Mesendoderm (in vitro differentiated cells): Measurements from ENCODE around the gene SLC22A15.
"Not testable (repeated sequence)": the region's sequence is repeated elsewhere in the genome, so short reads cannot be mapped to it uniquely, and the experiment has no call there.

ENCODE experiments used
- DNase-seq: peaks from one replicate; pipeline ENCODE4 v3.0.0; 2013
- H2AK5ac ChIP-seq: 2 replicates; pipeline ENCODE4 v1.6.1; 2013; ENCODE audit warnings: low read length, inconsistent platforms
- H2BK120ac ChIP-seq: 2 replicates; pipeline ENCODE4 v1.6.1; 2013; ENCODE audit warnings: low read depth, mild to moderate bottlenecking, low read length, moderate library complexity, mixed read lengths
- H2BK15ac ChIP-seq: replicated peaks from 2 replicates; pipeline ENCODE4 v1.6.1; 2013; ENCODE audit warnings: low read depth, mild to moderate bottlenecking, moderate library complexity
- H2BK5ac ChIP-seq: 2 replicates; pipeline ENCODE4 v1.6.1; 2013; ENCODE audit warnings: low read length, inconsistent platforms
- H3K18ac ChIP-seq: 2 replicates; pipeline ENCODE4 v1.6.1; 2013; ENCODE audit warnings: mild to moderate bottlenecking, low read length, mixed read lengths
- H3K23ac ChIP-seq: one replicate; pipeline ENCODE4 v1.6.1; 2013; ENCODE audit warnings: low read length
- H3K27ac ChIP-seq: 2 replicates; pipeline ENCODE4 v1.5.1; 2013; ENCODE audit warnings: low read depth, mild to moderate bottlenecking, inconsistent platforms, low read length, moderate library complexity
- H3K27me3 ChIP-seq: 2 replicates; pipeline ENCODE4 v1.6.1; 2013; ENCODE audit warnings: low read length, control low read depth, mild to moderate bottlenecking, inconsistent platforms; ENCODE audit not compliant: insufficient read depth, poor library complexity
- H3K36me3 ChIP-seq: 2 replicates; pipeline ENCODE4 v1.6.1; 2013; ENCODE audit warnings: low read length, inconsistent platforms; ENCODE audit not compliant: control insufficient read depth, insufficient read depth
- H3K4ac ChIP-seq: one replicate; pipeline ENCODE4 v1.6.1; 2013; ENCODE audit warnings: low read depth, mild to moderate bottlenecking, low read length, moderate library complexity
- H3K4me1 ChIP-seq: 2 replicates; pipeline ENCODE4 v1.6.1; 2013; ENCODE audit warnings: low read depth, low read length, inconsistent platforms; ENCODE audit not compliant: control insufficient read depth
- H3K4me2 ChIP-seq: 2 replicates; pipeline ENCODE4 v1.6.1; 2013; ENCODE audit warnings: low read length
- H3K4me3 ChIP-seq: 2 replicates; pipeline ENCODE4 v1.5.1; 2013; ENCODE audit warnings: mild to moderate bottlenecking, low read length
- H3K56ac ChIP-seq: one replicate; pipeline ENCODE4 v1.6.1; 2013; ENCODE audit warnings: low read length
- H3K79me1 ChIP-seq: 2 replicates; pipeline ENCODE4 v1.6.1; 2013; ENCODE audit warnings: low read length, inconsistent platforms
- H3K79me2 ChIP-seq: 2 replicates; pipeline ENCODE4 v1.6.1; 2013; ENCODE audit warnings: mild to moderate bottlenecking, low read length; ENCODE audit not compliant: control insufficient read depth, insufficient read depth
- H3K9ac ChIP-seq: 2 replicates; pipeline ENCODE4 v1.6.1; 2013; ENCODE audit warnings: low read length, inconsistent platforms
- H4K5ac ChIP-seq: one replicate; pipeline ENCODE4 v1.6.1; 2013; ENCODE audit warnings: low read length
- H4K8ac ChIP-seq: one replicate; pipeline ENCODE4 v1.6.1; 2013; ENCODE audit warnings: low read depth, mild to moderate bottlenecking, control low read depth, low read length, moderate library complexity
- WGBS: extraction: QIAGEN DNeasy Blood & Tissue Kit; methylation state at CpG from one replicate; pipeline ENCODE4 v1.1.7; 2013; ENCODE audit warnings: low lambda C conversion rate, missing lambda C conversion rate; ENCODE audit not compliant: insufficient coverage; ENCODE audit errors: extremely low coverage; 5-methylcytosine and 5-hydroxymethylcytosine counted together

The SLC22A15 gene

DNA sequence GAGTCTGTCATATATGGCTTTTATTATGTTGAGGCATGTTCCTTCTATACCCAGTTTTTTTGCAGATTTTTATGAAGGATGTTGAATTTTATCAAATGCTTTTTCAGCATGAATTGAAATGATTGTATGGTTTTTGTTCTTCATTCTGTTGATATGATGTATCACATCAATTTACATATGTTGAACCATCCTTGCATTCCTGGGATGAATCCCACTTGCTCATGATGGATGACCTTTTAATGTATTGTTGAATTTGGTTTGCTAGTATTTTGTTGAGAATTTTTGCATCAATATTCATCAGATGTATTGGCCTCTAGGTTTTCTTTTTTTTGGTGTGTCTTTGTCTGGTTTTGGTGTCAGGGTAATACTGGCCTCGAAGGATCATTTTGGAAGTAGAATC lies 21.6 kb downstream of the SLC22A15 start:
- H3K27ac ChIP-seq, DNase-seq: not testable (repeated sequence)

DNA sequence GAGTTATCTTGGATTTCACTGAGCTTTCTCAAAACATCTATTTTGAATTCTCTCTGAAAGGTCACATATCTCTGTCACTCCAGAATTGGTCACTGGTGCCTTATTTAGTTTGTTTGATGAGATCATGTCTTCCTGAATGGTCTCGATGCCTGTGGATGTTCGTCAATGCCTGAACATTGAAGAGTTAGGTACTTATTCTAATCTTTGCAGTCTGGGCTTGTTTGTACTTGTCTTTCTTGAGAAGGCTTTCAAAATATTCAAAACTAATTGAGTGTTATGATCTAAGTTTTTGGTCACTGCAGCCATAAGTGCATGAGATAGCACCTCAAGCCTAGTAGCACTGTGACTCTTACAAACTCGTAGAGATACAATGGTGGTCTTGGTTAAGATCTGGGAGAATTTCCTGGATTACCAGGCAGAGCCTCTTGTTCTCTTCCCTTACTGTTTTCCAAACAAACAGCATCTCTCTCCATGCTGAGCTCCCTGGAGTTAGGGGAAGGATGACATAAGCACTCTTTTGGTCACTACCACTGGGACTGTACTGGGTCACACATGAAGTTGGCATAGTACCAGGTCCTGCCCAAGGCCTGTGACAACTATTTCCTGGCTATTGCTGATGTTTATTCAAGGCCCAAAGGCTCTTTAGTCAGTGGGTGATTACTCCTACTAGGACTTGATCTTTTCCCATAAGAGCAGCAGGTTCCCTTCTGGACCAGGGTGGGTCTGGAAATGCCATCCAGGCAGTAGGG lies 25.6 kb downstream of the SLC22A15 start:
- Histone ChIP-seq H2BK15ac (no peak overlapping the region), H3K36me3 (no peaks in the 10 kb centered on the region), H3K9ac (no peak overlapping the region), H3K79me2 (no peaks in the 10 kb centered on the region), H2BK5ac (no peak overlapping the region), H3K79me1 (no peaks in the 10 kb centered on the region), H3K4me2 (no peak overlapping the region), H3K4me1 (peaks cover 3% of the 10 kb centered on the region), H3K27ac (no peak overlapping the region), H3K18ac (no peak overlapping the region), H4K5ac (no peak overlapping the region), H3K56ac (no peak overlapping the region), H3K4ac (no peak overlapping the region), H3K27me3 (no peaks in the 10 kb centered on the region), H3K23ac (no peak overlapping the region), H3K4me3 (no peak overlapping the region), H2AK5ac (no peak overlapping the region), H4K8ac (no peak overlapping the region), H2BK120ac (no peak overlapping the region)
- no peak for DNase-seq
- no CpG with 5 or more reads among the region's 3 CpGs for WGBS

More for the DNA sequence above, 21.6 kb downstream of the SLC22A15 start:
- H2BK15ac ChIP-seq, H3K27me3 ChIP-seq, H2BK120ac ChIP-seq, H4K8ac ChIP-seq, H3K4me3 ChIP-seq, H2AK5ac ChIP-seq, H3K23ac ChIP-seq, H3K79me1 ChIP-seq, H4K5ac ChIP-seq, H2BK5ac ChIP-seq, H3K9ac ChIP-seq, H3K4me2 ChIP-seq, H3K4ac ChIP-seq, H3K56ac ChIP-seq, H3K36me3 ChIP-seq, H3K79me2 ChIP-seq, H3K4me1 ChIP-seq, H3K18ac ChIP-seq: not testable (repeated sequence)
- WGBS, result no CpG with 5 or more reads among the region's 1 CpG

DNA sequence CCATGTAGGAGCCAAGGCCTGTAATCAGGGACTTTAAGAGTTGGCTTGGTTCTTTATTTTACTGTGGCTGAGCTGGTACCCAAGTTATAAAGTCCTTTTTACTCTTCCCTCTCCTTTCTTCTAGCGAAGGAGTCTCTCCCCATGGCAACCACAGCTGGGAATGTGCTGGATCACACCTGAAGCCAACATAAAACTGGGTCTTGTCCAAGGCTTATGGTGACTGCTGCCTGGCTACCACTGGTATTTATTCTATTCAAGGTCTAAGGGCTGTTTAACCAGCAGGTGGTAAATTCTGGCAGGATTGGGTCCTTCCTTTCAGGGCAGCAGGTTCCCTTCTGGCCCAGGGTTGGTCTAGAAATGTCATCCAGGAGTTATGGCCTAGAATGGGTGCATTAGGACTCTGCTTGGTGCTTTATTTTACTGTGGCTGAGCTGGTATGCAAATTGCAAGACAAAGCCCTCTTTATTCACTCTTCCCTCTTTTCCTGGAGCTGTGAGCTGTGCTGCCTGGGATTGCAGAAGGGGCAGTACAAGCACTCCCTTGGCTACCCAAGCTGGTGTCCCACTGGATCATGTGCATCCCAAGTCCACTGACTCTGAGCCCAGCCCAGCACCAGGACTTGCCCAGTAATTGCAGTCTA lies 26.6 kb downstream of the SLC22A15 start:
- Histone ChIP-seq H3K79me1 (no peaks in the 10 kb centered on the region), H3K27me3 (no peaks in the 10 kb centered on the region), H3K4me1 (peaks cover 3% of the 10 kb centered on the region), H3K4me2 (no peak overlapping the region), H3K4me3 (no peak overlapping the region), H4K8ac (no peak overlapping the region), H3K36me3 (no peaks in the 10 kb centered on the region), H3K79me2 (no peaks in the 10 kb centered on the region), H3K56ac (no peak overlapping the region), H4K5ac (no peak overlapping the region), H2BK120ac (no peak overlapping the region), H2BK5ac (no peak overlapping the region), H3K9ac (no peak overlapping the region), H3K4ac (no peak overlapping the region), H2AK5ac (no peak overlapping the region), H3K18ac (no peak overlapping the region), H3K23ac (no peak overlapping the region), H2BK15ac (no peak overlapping the region), H3K27ac (no peak overlapping the region)
- no CpG with 5 or more reads among the region's 1 CpG for whole genome bisulfite sequencing
- no peak for DNase-seq

DNA sequence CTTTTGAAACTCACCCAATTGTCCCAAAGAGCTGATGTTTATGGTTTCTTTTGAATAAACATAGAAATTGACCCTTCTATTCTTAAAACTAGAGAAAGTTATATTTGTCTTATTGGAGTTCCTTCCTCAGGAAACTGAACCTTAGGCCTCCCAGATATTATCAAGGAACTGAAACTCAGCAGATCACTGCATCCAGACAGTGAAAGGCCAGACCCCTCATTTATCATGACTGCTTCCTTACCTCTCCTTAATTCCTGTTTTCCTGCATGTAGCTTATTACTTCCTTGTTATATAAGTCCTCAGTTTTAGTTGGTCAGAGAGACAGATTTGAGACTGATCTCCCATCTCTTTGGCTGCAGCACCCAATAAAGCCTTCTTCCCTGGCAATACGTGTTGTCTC lies 27.5 kb downstream of the SLC22A15 start:
- Histone ChIP-seq H3K4me3 (no peak overlapping the region), H3K23ac (no peak overlapping the region), H3K27ac (no peak overlapping the region), H3K18ac (no peak overlapping the region), H3K27me3 (no peaks in the 10 kb centered on the region), H2BK120ac (no peak overlapping the region), H3K36me3 (no peaks in the 10 kb centered on the region), H4K5ac (no peak overlapping the region), H3K9ac (no peak overlapping the region), H3K79me2 (no peaks in the 10 kb centered on the region), H3K4ac (no peak overlapping the region), H3K79me1 (no peaks in the 10 kb centered on the region), H2AK5ac (no peak overlapping the region), H3K4me1 (peaks cover 3% of the 10 kb centered on the region), H2BK15ac (no peak overlapping the region), H3K4me2 (no peak overlapping the region), H4K8ac (no peak overlapping the region), H3K56ac (no peak overlapping the region), H2BK5ac (no peak overlapping the region)
- WGBS, result no CpG with 5 or more reads among the region's 1 CpG
- DNase-seq, result no peak

DNA sequence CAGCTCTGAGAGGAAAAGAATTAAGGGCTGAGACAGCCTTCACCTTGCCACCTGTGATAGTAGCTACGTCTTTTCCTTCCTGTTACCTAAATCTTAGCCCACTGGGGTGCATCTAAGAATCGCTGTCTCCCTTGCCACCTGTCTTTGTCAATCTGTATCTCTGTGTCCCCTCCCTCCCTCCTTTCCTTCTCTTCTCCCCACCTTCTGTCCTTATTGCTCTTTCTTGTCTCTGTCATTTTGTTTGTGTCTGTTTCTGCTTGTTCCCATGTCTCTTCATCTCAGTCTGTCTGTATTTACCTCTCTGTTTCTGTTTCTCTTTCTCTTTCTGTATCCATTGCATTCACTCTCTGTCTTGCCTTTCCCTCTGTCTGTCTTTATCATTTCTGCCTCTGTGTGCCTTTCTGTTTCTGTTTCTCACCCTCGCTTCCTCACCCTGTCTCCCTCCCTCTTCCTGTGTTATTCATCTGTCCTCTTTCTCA lies 30.2 kb downstream of the SLC22A15 start:
- no peaks in the 10 kb centered on the region for H3K79me1 ChIP-seq
- no peak overlapping the region for H3K4me3 ChIP-seq
- no peak overlapping the region for H3K27ac ChIP-seq
- H2BK120ac ChIP-seq, result no peak overlapping the region
- H4K5ac ChIP-seq, result no peak overlapping the region
- H2AK5ac ChIP-seq, result no peak overlapping the region
- no peak overlapping the region for H3K4me2 ChIP-seq
- H3K23ac ChIP-seq, result no peak overlapping the region
- no peak overlapping the region for H3K9ac ChIP-seq
- no peak overlapping the region for H3K18ac ChIP-seq
- H3K79me2 ChIP-seq, result no peaks in the 10 kb centered on the region
- no peak overlapping the region for H3K4ac ChIP-seq
- H4K8ac ChIP-seq, result no peak overlapping the region
- no CpG with 5 or more reads among the region's 3 CpGs for WGBS
- no peak overlapping the region for H3K56ac ChIP-seq
- H3K36me3 ChIP-seq, result no peaks in the 10 kb centered on the region
- H2BK15ac ChIP-seq, result no peak overlapping the region
- no peak overlapping the region for H2BK5ac ChIP-seq
- H3K27me3 ChIP-seq, result no peaks in the 10 kb centered on the region
- peaks cover 3% of the 10 kb centered on the region for H3K4me1 ChIP-seq
- DNase-seq, result no peak
